Small intestine (tissue), 7 donors: ENCODE measurements around the gene CAMTA1. TPM values are rescaled to one million over a fixed set of nuclear protein-coding genes. Genes with fewer than 3 reads are reported as not detected.

Experiments used
- DNase-seq, 2 donors: peaks; one replicate each; pipeline versions ENCODE4 v3.0.0 to v3.0.0-alpha.2; 2013
- FAIRE-seq: peaks from 2 replicates; lab custom pipeline; 2012; peaks lifted over from hg19 to GRCh38; lab: Jason Lieb, UNC
- H3K27ac ChIP-seq, 3 donors: one replicate each; pipeline ENCODE4 v1.5.1; 2013; ENCODE audit warnings: low read length in 2 of 3, mild to moderate bottlenecking in 2 of 3, control low read depth in 1 of 3, inconsistent platforms in 1 of 3, low read depth in 1 of 3, moderate library complexity in 1 of 3
- H3K27me3 ChIP-seq, 3 donors: one replicate each; pipeline ENCODE4 v1.6.1; 2013; ENCODE audit warnings: low read length in 3 of 3, inconsistent platforms in 1 of 3; ENCODE audit not compliant: control insufficient read depth in 3 of 3, insufficient read depth in 3 of 3
- H3K36me3 ChIP-seq, 3 donors: one replicate each; pipeline ENCODE4 v1.6.1; 2013; ENCODE audit warnings: low read length in 3 of 3, inconsistent platforms in 1 of 3, low read depth in 1 of 3, mild to moderate bottlenecking in 1 of 3, moderate library complexity in 1 of 3; ENCODE audit not compliant: control insufficient read depth in 3 of 3, insufficient read depth in 2 of 3
- H3K4me1 ChIP-seq, 3 donors: one replicate each; pipeline ENCODE4 v1.6.1; 2013; ENCODE audit warnings: low read length in 2 of 3, inconsistent platforms in 1 of 3, low read depth in 1 of 3, mild to moderate bottlenecking in 1 of 3, moderate library complexity in 1 of 3; ENCODE audit not compliant: control insufficient read depth in 3 of 3, insufficient read depth in 2 of 3
- H3K4me3 ChIP-seq, 3 donors: one replicate each; pipeline ENCODE4 v1.5.1; 2013; ENCODE audit warnings: low read length in 3 of 3, control low read depth in 1 of 3, inconsistent platforms in 1 of 3, low read depth in 1 of 3, mild to moderate bottlenecking in 1 of 3, moderate library complexity in 1 of 3
- H3K9me3 ChIP-seq, 2 donors: one replicate each; pipeline ENCODE4 v1.6.1; 2013; ENCODE audit warnings: low read depth in 1 of 2, low read length in 1 of 2; ENCODE audit not compliant: control insufficient read depth in 2 of 2, insufficient read depth in 1 of 2
- WGBS, 3 donors: extraction: QIAGEN DNeasy Blood & Tissue Kit; methylation state at CpG; one replicate each; pipeline ENCODE4 v1.1.7; 2013; 5-methylcytosine and 5-hydroxymethylcytosine counted together
- polyA plus RNA-seq, 4 donors: library from polyadenylated mRNA; stranded (reverse) in 3 of 4; unstranded in 1 of 4; fragments of 200-250 nt in 3 of 4; fragments of 120-200 nt in 1 of 4; gene quantifications; one replicate each; pipeline versions ENCODE4 v1.2.1 to v1.2.3, GENCODE V29; 2013
- donor health status: healthy with polysubstance abuse.
- donor health status: control.
- donor health status: control.
- donor health status: Bipolar disorder and iron deficiency.
- donor health status: healthy.

Gene CAMTA1
- polyA plus RNA-seq, 4 donors, result 57.6 to 177 (median 147) TPM

DNA sequence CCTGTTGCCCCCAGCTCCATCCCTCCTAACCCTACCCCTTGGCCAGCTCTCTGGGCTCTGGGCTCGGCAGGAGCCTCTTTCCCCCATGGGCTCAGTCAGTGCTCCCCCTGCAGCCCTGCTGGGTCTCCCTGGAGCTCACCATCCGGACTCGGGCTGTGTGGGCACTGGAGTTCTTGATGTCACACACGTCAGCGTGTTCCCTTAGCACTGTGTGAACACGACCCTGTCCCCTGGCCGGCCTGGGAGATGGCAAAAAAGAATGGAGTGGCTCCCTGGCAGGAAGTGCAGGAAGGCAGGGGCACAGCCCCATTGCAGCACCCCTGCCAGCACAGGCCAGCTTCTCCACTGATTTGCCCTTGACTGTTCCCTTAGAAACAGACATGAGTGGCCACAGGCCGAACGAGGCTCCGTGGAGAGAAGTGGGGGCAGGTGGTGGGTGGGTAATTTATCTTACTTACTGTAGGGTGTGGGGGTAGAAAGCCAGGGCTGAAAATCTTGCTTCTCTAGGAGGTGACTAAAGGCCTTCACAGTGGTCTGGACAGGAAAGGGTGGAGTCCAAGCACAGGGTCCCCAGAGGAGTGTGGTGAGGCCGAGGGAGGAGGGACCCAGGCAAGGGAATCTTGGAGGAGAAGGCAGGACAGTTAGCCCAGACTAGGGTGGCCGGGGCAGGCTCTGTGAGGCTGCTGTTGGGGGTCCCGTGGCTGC, 604.1 kb downstream of the CAMTA1 start:
- Histone ChIP-seq H3K27me3 (no peaks in the 10 kb centered on the region), H3K9me3 (no peaks in the 10 kb centered on the region), H3K27ac (peak overlapping the region in 1 of 3 donors; percentile 32), H3K4me3 (no peak overlapping the region), H3K4me1 (no peaks in the 10 kb centered on the region), H3K36me3 (no peaks in the 10 kb centered on the region)
- no peak for DNase-seq
- FAIRE-seq, result no peak
- 45 to 58% (median 55%) methylated on average over 13 of the region's 13 CpGs for WGBS, 3 donors

DNA sequence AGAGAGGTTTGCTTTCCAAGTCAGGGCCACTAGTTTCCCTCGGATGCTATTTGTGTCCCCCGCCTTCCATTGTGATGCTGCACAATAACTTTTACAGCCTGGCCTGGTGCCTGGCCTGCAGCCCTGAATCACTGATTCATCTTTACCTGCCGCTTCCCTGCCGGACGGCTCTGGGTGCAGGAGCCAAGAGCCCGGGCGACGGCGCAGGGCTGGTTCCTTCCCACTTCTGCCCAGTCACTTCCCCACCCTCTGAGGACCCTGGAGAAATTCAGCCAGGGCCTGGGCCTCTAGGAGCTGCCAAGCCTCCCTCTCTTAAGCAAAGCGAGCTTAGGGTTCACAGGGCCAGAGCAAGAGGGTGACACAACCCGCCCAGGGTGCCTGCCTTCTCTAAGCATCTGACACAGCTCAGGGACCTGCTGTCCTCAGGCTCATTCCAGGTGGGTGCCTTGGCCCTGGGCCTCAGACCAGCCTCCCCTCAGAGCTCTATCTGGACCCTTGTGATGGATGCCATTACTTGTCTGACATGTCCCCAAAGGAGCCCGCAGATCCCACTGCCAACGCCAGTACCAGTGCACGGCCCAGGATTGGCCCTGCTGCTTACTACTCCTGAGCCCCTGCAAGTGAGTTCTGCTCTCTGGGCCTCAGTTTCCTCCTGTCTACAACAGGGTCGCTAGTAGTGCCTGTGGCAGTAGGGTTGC, 604.8 kb downstream of the CAMTA1 start:
- no peak for DNase-seq
- no peak for FAIRE-seq
- 69 to 78% (median 72%) methylated on average over 15 of the region's 15 CpGs for WGBS, 3 donors
- Histone ChIP-seq H3K36me3 (no peaks in the 10 kb centered on the region), H3K27ac (no peak overlapping the region), H3K4me1 (no peaks in the 10 kb centered on the region), H3K27me3 (no peaks in the 10 kb centered on the region), H3K9me3 (no peaks in the 10 kb centered on the region), H3K4me3 (no peak overlapping the region)

DNA sequence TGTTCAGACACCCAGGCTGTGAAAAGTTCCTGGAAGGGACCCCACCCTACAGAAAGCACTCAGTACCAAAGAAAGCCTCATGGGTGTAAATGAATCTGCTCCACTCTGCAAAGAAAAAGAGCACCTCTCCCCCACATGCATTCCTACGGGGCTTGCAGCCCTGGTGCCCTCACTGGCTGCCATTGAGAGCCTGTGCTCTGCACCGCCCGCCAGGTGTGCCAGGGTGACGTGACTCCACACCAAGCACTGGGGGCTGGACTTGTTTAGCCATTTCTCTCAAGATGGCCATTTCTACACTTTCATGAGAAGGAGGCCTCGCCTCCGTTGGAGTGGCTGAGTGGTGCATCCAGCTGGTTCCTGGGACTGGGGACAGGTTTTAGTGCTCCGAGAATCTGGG, 605.3 kb downstream of the CAMTA1 start:
- Histone ChIP-seq H3K9me3 (no peaks in the 10 kb centered on the region), H3K4me3 (no peak overlapping the region), H3K36me3 (no peaks in the 10 kb centered on the region), H3K27ac (no peak overlapping the region), H3K4me1 (no peaks in the 10 kb centered on the region), H3K27me3 (no peaks in the 10 kb centered on the region)
- FAIRE-seq (no peak), DNase-seq (no peak)
- WGBS, 3 donors, result 76 to 91% (median 85%) methylated on average over 7 of the region's 7 CpGs

DNA sequence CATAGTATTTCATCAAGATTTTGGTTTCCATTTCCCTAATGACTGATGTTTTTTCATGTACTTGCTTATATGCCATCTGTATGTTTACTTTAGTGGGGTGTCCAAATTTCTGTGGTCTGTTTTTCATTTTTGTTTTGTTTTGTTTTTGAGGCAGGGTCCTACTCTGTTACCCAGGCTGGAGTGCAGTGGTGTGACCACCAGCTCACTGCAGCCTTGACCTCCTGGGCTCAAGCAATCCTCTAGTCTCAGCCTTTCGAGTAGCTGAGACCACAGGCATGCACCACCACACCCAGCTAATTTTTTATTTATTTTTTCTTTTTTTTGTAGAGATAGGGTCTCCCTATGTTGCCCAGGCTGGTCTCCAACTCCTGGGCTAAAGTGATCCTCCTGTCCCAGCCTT, 607.9 kb downstream of the CAMTA1 start:
- Histone ChIP-seq H3K9me3 (no peaks in the 10 kb centered on the region), H3K4me1 (no peaks in the 10 kb centered on the region), H3K27me3 (no peaks in the 10 kb centered on the region), H3K4me3 (no peak overlapping the region), H3K36me3 (no peaks in the 10 kb centered on the region), H3K27ac (no peak overlapping the region)
- FAIRE-seq, result no peak
- 56 to 73% (median 69%) methylated on average over 1 of the region's 1 CpG for WGBS, 3 donors
- no peak for DNase-seq

DNA sequence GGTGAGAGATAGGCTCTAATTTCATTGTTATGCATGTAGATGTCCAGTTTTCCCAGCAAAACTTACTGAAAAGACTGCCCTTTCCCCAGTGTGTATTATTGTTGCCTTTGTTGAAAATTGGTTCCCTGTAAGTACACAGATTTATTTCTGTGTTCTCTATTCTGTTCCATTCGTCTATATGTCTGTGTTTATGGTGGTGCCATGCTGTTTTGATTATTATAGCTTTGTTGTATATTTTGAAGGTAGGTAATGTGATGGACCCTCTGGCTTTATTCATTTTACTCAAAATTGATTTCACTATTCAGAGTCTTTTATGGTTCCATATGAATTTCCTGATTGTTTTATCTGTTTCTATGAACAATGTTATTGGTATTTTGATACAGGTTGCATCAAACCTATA, 610.0 kb downstream of the CAMTA1 start:
- FAIRE-seq, result no peak
- no peak overlapping the region for H3K4me3 ChIP-seq
- no peaks in the 10 kb centered on the region for H3K4me1 ChIP-seq
- DNase-seq, result no peak
- no peaks in the 10 kb centered on the region for H3K36me3 ChIP-seq
- no peak overlapping the region for H3K27ac ChIP-seq
- WGBS, 3 donors, result 74 to 78% (median 75%) methylated on average over 1 of the region's 1 CpG
- peaks cover 0 to 3% of the 10 kb centered on the region in 2 donors for H3K9me3 ChIP-seq
- no peaks in the 10 kb centered on the region for H3K27me3 ChIP-seq

DNA sequence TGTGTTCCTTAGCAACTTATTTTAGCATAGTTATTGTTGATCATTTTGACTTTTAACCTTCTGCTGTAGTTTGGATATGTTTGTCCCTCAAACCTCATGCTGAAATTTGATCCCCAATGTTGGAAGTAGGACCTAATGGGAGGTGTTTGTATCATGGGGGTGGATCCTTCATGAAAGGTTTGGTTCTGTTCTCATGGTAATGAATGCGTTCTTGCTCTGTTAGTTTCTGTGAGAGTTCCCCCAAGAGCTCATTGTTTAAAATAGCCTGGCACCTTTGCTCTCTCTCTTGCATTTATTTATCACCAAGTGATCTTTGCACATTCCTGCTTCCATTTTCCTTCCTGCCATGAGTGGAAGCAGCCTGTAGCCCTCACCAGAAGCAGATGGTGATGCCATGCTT, 613.7 kb downstream of the CAMTA1 start:
- H3K36me3 ChIP-seq, result no peaks in the 10 kb centered on the region
- WGBS, 3 donors, result 42 to 79% (median 58%) methylated on average over 1 of the region's 1 CpG
- H3K4me1 ChIP-seq, result no peaks in the 10 kb centered on the region
- peaks cover 0 to 3% of the 10 kb centered on the region in 2 donors for H3K9me3 ChIP-seq
- H3K27me3 ChIP-seq, result no peaks in the 10 kb centered on the region
- no peak overlapping the region for H3K4me3 ChIP-seq
- DNase-seq, result no peak
- FAIRE-seq, result no peak
- no peak overlapping the region for H3K27ac ChIP-seq

DNA sequence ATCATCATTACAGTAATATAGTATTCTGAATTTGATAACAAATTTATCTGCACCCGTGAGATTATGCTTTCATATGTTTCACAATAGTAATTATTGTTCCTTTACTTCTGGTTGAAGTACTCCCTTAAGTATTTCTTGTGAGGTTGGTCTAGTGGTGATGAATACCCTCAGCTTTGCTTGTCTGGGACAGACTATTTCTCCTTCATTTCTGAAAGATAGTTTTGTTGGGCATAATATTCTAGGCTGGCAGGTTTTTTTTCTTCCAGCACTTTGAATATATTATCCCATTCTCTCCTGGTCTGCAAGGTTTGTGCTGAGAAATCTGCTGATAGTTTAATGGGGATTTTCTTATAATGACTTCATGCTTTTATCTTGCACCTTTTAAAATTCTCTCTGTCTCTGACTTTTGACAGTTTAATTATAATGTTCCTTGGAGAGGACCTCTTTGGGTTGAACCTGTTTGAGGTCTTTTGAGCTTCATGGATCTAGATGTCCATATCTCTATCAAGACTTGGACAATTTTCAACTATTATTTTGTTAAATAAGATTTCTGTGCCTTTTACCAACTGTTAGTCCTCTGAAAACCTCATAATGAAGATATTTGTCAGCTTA, 614.4 kb downstream of the CAMTA1 start:
- DNase-seq (no peak), FAIRE-seq (no peak)
- Histone ChIP-seq H3K27me3 (no peaks in the 10 kb centered on the region), H3K4me3 (no peak overlapping the region), H3K4me1 (no peaks in the 10 kb centered on the region), H3K9me3 (peaks cover 0 to 3% of the 10 kb centered on the region in 2 donors), H3K36me3 (no peaks in the 10 kb centered on the region), H3K27ac (no peak overlapping the region)
- WGBS, 3 donors, result 61 to 83% (median 63%) methylated on average over 1 of the region's 1 CpG

DNA sequence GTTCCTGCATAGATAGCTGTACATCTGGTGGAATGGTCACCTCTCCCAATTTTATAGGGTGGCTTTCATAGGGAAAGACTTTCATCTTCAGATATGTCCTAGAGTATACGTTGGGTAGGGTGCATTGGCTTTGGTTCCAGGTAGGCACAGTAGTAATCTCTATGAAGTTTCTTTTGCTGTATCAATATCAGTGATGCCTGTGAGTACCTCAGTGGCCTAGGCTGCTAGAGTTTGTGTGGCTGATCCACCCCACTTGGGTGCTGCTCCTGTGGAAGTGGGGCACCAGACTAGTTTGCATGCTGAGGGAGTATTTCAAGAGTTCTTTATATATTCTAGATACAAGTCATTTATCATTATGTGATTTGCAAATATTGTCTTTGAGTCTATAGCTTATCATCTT, 615.3 kb downstream of the CAMTA1 start:
- DNase-seq (no peak), FAIRE-seq (no peak)
- no peaks in the 10 kb centered on the region for H3K27me3 ChIP-seq

More for the DNA sequence above, 615.3 kb downstream of the CAMTA1 start:
- 73 to 90% (median 83%) methylated on average over 1 of the region's 1 CpG for WGBS, 3 donors
- no peak overlapping the region for H3K27ac ChIP-seq
- no peak overlapping the region for H3K4me3 ChIP-seq
- H3K36me3 ChIP-seq, result no peaks in the 10 kb centered on the region
- peaks cover 0 to 3% of the 10 kb centered on the region in 2 donors for H3K9me3 ChIP-seq
- no peaks in the 10 kb centered on the region for H3K4me1 ChIP-seq
